Tibial nerve (tissue), 4 donors: ENCODE data around the gene USP22. TPM values are rescaled to one million over a fixed set of nuclear protein-coding genes. Genes with fewer than 3 reads are reported as not detected.

ENCODE experiments used
- DNase-seq, 2 donors: peaks; one replicate each; pipeline ENCODE4 v3.0.0-alpha.2; 2019; ENCODE audit warnings: low spot score in 2 of 2
- H3K27ac ChIP-seq, 4 donors: fragments of 200-600 bp; sonication (generic) in 3 of 4; one replicate each; pipeline ENCODE4 v1.5.1; 2017 to 2019; ENCODE audit warnings: mild to moderate bottlenecking in 1 of 4
- H3K27me3 ChIP-seq, 2 donors: fragments of 200-600 bp; sonication (generic) in 1 of 2; one replicate each; pipeline versions ENCODE4 v1.5.1 to v1.6.0; 2017 to 2019
- H3K36me3 ChIP-seq, 3 donors: fragments of 200-600 bp; sonication (generic); one replicate each; pipeline ENCODE4 v1.5.1; 2018 to 2019
- H3K4me1 ChIP-seq, 4 donors: fragments of 200-600 bp; sonication (generic) in 3 of 4; one replicate each; pipeline ENCODE4 v1.5.1; 2017 to 2019
- H3K4me3 ChIP-seq, 4 donors: fragments of 200-600 bp; sonication (generic) in 3 of 4; one replicate each; pipeline ENCODE4 v1.5.1; 2017 to 2019; ENCODE audit warnings: mild to moderate bottlenecking in 1 of 4, moderate library complexity in 1 of 4
- H3K9me3 ChIP-seq, 4 donors: fragments of 200-600 bp; sonication (generic) in 3 of 4; one replicate each; pipeline ENCODE4 v1.5.1; 2017 to 2019
- EP300 ChIP-seq, 2 donors: sonication (generic); formaldehyde crosslinking; IDR thresholded peaks; one replicate each; pipeline ENCODE4 v1.6.1; 2017; ENCODE audit warnings: antibody characterized with exemption in 2 of 2, mild to moderate bottlenecking in 1 of 2
- POLR2A ChIP-seq, 2 donors: fragments of 450-650 bp; IDR thresholded peaks; one replicate each; pipeline ENCODE4 v1.6.1; 2017; ENCODE audit warnings: antibody characterized with exemption in 2 of 2, mild to moderate bottlenecking in 2 of 2, moderate library complexity in 2 of 2
- WGBS, 2 donors: methylation state at CpG; one replicate each; pipeline ENCODE4 v1.1.5; 2018; 5-methylcytosine and 5-hydroxymethylcytosine counted together
- total RNA-seq, 4 donors: library from RNA; depleted of rRNA; stranded (reverse); fragments of >200 nt; gene quantifications; one replicate each; pipeline ENCODE4 v1.1.0, GENCODE V29; 2016
- TF ChIP-seq, protein P1 (sequence below), 5 experiments: fragments of 200-600 bp in 3 of 5; fragments of 450-650 bp in 2 of 5; sonication (generic) in 3 of 5; IDR thresholded peaks; one replicate each; pipeline ENCODE4 v1.5.1; 2016 to 2019; ENCODE audit warnings: antibody characterized with exemption in 5 of 5, mild to moderate bottlenecking in 3 of 5, moderate library complexity in 2 of 5

USP22 gene
- total RNA-seq, 4 donors from 2014 or later, result 109 to 169 (median 133) TPM

DNA sequence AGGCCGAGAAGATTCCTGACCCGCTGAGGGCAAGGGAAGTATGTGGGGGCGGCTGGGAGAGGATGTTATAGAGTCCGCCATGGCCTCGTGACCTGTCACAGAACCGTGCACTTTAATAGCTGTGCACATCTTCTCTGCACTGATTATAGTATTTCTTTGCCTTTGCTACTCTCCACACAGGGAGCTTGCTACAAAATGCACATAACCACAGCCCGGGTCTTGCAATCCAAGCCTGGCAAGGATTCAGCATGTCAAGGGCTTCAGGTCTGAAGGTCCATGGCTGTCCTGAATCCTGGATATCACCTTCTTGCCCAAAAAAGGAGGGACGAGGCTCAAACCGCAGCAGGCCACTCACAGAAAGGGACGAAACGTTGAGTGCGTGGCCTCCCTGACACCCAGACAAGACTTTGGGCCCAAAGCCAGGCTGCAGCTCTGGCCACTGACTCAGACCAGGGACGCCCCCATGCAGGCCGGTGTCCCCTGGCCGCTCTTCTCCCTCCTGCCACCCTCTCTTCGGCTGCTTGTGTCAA, 43.7 kb downstream of the USP22 start:
- no peaks in the 10 kb centered on the region for H3K9me3 ChIP-seq
- peaks cover 0 to 41% (median 7%) of the 10 kb centered on the region in 3 donors for H3K36me3 ChIP-seq
- TF ChIP-seq, protein P1, sequence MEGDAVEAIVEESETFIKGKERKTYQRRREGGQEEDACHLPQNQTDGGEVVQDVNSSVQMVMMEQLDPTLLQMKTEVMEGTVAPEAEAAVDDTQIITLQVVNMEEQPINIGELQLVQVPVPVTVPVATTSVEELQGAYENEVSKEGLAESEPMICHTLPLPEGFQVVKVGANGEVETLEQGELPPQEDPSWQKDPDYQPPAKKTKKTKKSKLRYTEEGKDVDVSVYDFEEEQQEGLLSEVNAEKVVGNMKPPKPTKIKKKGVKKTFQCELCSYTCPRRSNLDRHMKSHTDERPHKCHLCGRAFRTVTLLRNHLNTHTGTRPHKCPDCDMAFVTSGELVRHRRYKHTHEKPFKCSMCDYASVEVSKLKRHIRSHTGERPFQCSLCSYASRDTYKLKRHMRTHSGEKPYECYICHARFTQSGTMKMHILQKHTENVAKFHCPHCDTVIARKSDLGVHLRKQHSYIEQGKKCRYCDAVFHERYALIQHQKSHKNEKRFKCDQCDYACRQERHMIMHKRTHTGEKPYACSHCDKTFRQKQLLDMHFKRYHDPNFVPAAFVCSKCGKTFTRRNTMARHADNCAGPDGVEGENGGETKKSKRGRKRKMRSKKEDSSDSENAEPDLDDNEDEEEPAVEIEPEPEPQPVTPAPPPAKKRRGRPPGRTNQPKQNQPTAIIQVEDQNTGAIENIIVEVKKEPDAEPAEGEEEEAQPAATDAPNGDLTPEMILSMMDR (IDR thresholded peaks at IDR 0.05), result no peak
- TF ChIP-seq POLR2A (IDR thresholded peaks at IDR 0.05) (no peak), EP300 (IDR thresholded peaks at IDR 0.05) (no peak)
- peaks cover 0 to 72% (median 14%) of the 10 kb centered on the region in 4 donors for H3K4me1 ChIP-seq
- no peak for DNase-seq
- H3K27me3 ChIP-seq, result no peaks in the 10 kb centered on the region
- H3K27ac ChIP-seq, result peak overlapping the region; percentile 3 to 80 (median 59)
- no peak overlapping the region for H3K4me3 ChIP-seq
- WGBS, 2 donors, result 25 to 32% methylated on average over 16 of the region's 16 CpGs

DNA sequence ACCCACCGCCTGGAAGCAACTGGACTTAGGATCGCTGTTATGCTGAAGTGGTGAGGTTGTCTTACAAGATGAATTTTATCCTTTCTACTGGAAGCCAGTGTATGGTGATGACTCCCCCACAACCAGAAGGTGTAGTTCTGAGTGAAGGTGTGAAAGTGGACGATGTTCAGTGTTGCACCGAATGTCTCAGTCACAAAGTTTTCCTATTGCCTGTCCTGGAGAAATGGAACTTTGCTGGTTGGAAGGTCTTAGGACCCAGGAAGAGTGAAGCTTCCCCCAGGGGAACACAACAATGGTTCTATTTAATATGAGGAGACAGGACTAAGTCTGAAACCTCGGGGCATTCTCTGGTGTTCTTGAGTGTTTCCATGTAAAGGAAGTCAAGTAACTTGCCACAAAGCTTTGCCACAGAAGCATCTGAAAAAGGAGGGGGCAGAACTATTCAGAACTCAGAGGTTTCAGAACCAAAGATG, 44.2 kb downstream of the USP22 start:
- Histone ChIP-seq H3K27ac (peak overlapping the region; percentile 3 to 80 (median 59)), H3K9me3 (no peaks in the 10 kb centered on the region), H3K4me1 (peaks cover 0 to 67% (median 14%) of the 10 kb centered on the region in 4 donors), H3K36me3 (peaks cover 0 to 36% (median 7%) of the 10 kb centered on the region in 3 donors), H3K4me3 (no peak overlapping the region), H3K27me3 (no peaks in the 10 kb centered on the region)
- 63 to 70% methylated on average over 5 of the region's 5 CpGs for WGBS, 2 donors
- no peak for DNase-seq
- TF ChIP-seq POLR2A (IDR thresholded peaks at IDR 0.05) (no peak), EP300 (IDR thresholded peaks at IDR 0.05) (no peak)
- TF ChIP-seq, protein P1 (IDR thresholded peaks at IDR 0.05), result no peak

DNA sequence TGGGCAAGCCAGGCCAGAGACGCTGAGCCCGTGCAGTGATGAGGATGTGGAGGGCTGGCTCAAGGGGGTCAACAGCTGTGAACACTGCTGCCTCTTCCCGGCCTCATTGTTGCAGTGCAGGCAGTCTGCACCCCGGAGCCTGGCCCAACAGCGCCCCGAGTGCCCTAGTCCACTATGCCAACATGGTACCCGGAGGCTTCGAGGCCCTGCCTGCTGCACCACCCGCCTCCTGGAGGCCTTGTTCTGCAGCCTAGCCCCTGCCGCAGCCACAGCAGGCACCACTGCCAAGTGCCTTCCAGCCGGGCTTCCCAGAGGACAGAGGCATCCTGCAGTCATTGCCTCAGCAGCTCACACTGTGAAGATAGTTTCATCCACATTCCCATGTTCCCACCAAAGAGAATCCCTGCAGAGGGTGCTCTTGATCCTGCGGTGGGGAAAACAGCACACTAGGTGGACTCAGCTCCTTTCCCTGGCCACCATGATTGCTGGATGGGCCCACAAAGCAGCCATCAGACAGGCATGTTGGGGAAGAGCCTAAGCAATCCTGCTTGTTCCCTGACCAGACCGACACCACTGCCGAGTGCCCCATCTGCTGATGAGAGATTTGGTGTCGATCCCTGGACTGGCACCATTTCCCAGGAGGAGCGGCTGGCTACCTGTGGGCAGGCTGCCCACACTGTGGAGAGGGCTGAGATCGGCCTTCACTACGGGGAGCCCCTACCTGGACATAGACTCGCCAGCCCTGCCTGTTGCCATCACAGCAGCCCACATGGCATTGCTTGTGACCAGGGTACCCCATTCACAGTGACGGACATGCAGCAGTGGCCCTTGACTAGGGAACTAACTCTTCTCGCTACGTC, 44.9 kb downstream of the USP22 start:
- TF ChIP-seq, protein P1 (IDR thresholded peaks at IDR 0.05), result no peak
- no peak for TF ChIP-seq POLR2A (IDR thresholded peaks at IDR 0.05)
- TF ChIP-seq EP300 (IDR thresholded peaks at IDR 0.05), result no peak
- no peaks in the 10 kb centered on the region for H3K27me3 ChIP-seq
- H3K4me1 ChIP-seq, result peaks cover 0 to 66% (median 17%) of the 10 kb centered on the region in 4 donors
- H3K36me3 ChIP-seq, result peaks cover 0 to 29% (median 7%) of the 10 kb centered on the region in 3 donors
- 76 to 81% methylated on average over 17 to 18 of the region's 22 CpGs for WGBS, 2 donors
- H3K4me3 ChIP-seq, result no peak overlapping the region
- no peak for DNase-seq
- peak overlapping the region in 3 of 4 donors; percentile 56 to 80 (median 62) for H3K27ac ChIP-seq
- no peaks in the 10 kb centered on the region for H3K9me3 ChIP-seq

DNA sequence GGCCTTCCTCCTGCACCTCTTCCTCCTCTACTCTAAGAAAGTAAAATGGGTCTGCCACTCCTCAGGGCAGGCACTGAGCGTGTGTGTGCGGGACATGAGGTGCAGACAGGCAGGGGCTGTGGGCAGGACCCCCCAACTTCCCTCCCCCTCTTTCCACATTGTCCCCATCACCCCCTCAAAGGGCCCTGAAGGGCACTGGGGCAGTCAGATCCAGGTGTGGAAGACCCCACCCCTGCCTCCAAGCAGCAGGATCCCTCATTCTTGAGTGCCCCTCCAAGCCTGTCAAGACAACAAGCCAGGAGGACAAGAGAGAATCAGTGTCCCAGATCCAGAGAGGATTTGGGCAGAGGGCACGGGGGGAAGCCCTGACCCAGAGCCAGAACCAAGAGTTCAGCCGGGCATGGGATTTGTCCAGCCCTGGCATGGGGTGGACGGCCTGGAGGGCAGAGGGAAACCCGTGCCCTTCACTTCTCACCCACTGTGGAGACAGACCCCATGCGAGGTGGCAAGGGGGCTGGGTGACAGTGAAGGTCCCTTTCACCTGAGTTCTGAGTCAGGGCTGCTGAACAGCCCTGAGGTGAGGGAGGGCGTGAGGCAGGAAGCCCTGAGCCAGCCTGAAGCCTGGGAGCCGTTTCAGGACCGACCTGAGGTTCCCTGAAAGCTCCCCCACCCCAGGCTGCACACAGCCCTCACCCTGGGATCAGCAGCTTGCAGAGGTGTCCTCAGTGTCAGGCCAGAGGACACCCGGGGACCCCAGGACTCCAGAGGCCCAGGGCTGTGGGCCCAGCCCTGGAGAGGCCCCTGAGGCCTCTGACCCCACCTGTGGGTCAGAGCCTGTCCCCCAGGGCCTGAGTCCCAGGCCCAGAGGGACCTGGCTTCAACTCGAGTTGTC, 45.8 kb downstream of the USP22 start:
- Histone ChIP-seq H3K27me3 (no peaks in the 10 kb centered on the region), H3K36me3 (peaks cover 0 to 20% (median 6%) of the 10 kb centered on the region in 3 donors), H3K9me3 (no peaks in the 10 kb centered on the region), H3K4me1 (peaks cover 0 to 63% (median 17%) of the 10 kb centered on the region in 4 donors), H3K4me3 (no peak overlapping the region), H3K27ac (peak overlapping the region in 2 of 4 donors; percentile 37 to 80)
- DNase-seq, result no peak
- WGBS, 2 donors, result 68 to 75% methylated on average over 7 to 11 of the region's 12 CpGs
- TF ChIP-seq EP300 (IDR thresholded peaks at IDR 0.05) (no peak), POLR2A (IDR thresholded peaks at IDR 0.05) (no peak)
- TF ChIP-seq, protein P1 (IDR thresholded peaks at IDR 0.05), result no peak
